Measurements from ENCODE around the gene ACSL3.

DNA sequence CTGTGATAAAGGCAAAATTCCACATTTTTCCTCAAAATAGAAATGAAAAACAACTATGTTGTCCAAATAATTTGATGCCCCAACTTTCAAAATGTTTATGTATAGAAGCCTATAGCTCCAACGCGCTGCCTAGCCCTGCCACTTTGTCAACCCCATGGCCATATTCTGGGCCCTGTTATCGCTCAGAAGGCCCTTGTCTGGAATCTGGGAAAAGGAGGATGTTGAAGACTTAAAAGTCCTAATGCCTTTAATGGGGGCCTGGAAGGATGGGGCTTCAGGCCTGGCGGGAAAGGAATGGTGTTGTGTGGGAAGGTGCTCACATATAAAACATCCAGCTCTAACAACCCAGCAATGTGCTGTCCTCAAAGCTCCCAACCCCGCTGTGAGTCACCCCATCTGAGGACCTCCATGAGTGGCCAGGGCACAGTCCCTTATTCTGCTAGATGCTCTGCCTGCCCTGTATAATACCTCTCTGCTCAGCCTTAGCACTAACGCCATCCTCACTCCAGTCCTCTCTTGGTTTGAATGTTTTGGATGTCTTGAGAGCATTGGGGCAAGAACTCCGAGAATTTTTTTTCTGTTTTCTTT lies 86.0 kb downstream of the ACSL3 start:
- TF ChIP-seq, protein P1, sequence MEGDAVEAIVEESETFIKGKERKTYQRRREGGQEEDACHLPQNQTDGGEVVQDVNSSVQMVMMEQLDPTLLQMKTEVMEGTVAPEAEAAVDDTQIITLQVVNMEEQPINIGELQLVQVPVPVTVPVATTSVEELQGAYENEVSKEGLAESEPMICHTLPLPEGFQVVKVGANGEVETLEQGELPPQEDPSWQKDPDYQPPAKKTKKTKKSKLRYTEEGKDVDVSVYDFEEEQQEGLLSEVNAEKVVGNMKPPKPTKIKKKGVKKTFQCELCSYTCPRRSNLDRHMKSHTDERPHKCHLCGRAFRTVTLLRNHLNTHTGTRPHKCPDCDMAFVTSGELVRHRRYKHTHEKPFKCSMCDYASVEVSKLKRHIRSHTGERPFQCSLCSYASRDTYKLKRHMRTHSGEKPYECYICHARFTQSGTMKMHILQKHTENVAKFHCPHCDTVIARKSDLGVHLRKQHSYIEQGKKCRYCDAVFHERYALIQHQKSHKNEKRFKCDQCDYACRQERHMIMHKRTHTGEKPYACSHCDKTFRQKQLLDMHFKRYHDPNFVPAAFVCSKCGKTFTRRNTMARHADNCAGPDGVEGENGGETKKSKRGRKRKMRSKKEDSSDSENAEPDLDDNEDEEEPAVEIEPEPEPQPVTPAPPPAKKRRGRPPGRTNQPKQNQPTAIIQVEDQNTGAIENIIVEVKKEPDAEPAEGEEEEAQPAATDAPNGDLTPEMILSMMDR (IDR thresholded peaks at IDR 0.05; ENCODE audit: insufficient read depth, low read length), result no peak
- TF ChIP-seq POLR2AphosphoS5 (IDR thresholded peaks at IDR 0.05; ENCODE audit: low read depth), result no peak
- TF ChIP-seq, protein P2, sequence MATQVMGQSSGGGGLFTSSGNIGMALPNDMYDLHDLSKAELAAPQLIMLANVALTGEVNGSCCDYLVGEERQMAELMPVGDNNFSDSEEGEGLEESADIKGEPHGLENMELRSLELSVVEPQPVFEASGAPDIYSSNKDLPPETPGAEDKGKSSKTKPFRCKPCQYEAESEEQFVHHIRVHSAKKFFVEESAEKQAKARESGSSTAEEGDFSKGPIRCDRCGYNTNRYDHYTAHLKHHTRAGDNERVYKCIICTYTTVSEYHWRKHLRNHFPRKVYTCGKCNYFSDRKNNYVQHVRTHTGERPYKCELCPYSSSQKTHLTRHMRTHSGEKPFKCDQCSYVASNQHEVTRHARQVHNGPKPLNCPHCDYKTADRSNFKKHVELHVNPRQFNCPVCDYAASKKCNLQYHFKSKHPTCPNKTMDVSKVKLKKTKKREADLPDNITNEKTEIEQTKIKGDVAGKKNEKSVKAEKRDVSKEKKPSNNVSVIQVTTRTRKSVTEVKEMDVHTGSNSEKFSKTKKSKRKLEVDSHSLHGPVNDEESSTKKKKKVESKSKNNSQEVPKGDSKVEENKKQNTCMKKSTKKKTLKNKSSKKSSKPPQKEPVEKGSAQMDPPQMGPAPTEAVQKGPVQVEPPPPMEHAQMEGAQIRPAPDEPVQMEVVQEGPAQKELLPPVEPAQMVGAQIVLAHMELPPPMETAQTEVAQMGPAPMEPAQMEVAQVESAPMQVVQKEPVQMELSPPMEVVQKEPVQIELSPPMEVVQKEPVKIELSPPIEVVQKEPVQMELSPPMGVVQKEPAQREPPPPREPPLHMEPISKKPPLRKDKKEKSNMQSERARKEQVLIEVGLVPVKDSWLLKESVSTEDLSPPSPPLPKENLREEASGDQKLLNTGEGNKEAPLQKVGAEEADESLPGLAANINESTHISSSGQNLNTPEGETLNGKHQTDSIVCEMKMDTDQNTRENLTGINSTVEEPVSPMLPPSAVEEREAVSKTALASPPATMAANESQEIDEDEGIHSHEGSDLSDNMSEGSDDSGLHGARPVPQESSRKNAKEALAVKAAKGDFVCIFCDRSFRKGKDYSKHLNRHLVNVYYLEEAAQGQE (IDR thresholded peaks at IDR 0.05; ENCODE audit: insufficient replicate concordance, low read depth), result no peak
- TF ChIP-seq GABPA (IDR thresholded peaks at IDR 0.05; ENCODE audit: low read depth), result no peak
